ENCODE measurements around the gene ADCY1. TPM values are rescaled to one million over a fixed set of nuclear protein-coding genes. Genes with fewer than 3 reads are reported as not detected.

Gene ADCY1
- total and polyA plus RNA-seq, 2 donors, result 0.27 to 0.38 TPM

- H3K36me3 ChIP-seq (ENCODE audit: control insufficient read depth in 2 of 2, insufficient read depth in 2 of 2, low read length in 1 of 2), result no peaks in the 10 kb centered on the region
- no peaks in the 10 kb centered on the region for H3K27me3 ChIP-seq (ENCODE audit: control insufficient read depth in 2 of 2, insufficient read depth in 1 of 2, low read length in 1 of 2)
- H3K9me3 ChIP-seq (ENCODE audit: control insufficient read depth in 2 of 2, insufficient read depth in 1 of 2, low read length in 1 of 2), result no peaks in the 10 kb centered on the region
- H3K4me3 ChIP-seq (ENCODE audit: low read length in 2 of 2), result no peak overlapping the region
- H3K27ac ChIP-seq (ENCODE audit: low read depth in 1 of 2, low read length in 1 of 2), result no peak overlapping the region
- DNase-seq (ENCODE audit: low read depth in 6 of 9, low spot score in 9 of 9), result no peak
- 94% methylated on average over 7 of the region's 7 CpGs for WGBS
- no peaks in the 10 kb centered on the region for H3K4me1 ChIP-seq (ENCODE audit: control insufficient read depth in 2 of 2, insufficient read depth in 2 of 2, low read length in 2 of 2)
These were observed 108.2 kb downstream of the ADCY1 start for GRCh38 chr7:45682358-45682735.

- Histone ChIP-seq H3K36me3 (ENCODE audit: control insufficient read depth in 2 of 2, insufficient read depth in 2 of 2, low read length in 1 of 2) (no peaks in the 10 kb centered on the region), H3K4me1 (ENCODE audit: control insufficient read depth in 2 of 2, insufficient read depth in 2 of 2, low read length in 2 of 2) (no peaks in the 10 kb centered on the region), H3K4me3 (ENCODE audit: low read length in 2 of 2) (no peak overlapping the region), H3K27ac (ENCODE audit: low read depth in 1 of 2, low read length in 1 of 2) (no peak overlapping the region), H3K27me3 (ENCODE audit: control insufficient read depth in 2 of 2, insufficient read depth in 1 of 2, low read length in 1 of 2) (no peaks in the 10 kb centered on the region), H3K9me3 (ENCODE audit: control insufficient read depth in 2 of 2, insufficient read depth in 1 of 2, low read length in 1 of 2) (no peaks in the 10 kb centered on the region)
- WGBS, result 93% methylated on average over 7 of the region's 7 CpGs
- DNase-seq (ENCODE audit: low read depth in 6 of 9, low spot score in 9 of 9), result no peak
These were observed 108.8 kb downstream of the ADCY1 start for GRCh38 chr7:45682836-45683555.

GRCh38 chr7:45683556-45684148 lies 109.5 kb downstream of the ADCY1 start:
- WGBS, result 96% methylated on average over 13 of the region's 13 CpGs
- Histone ChIP-seq H3K9me3 (ENCODE audit: control insufficient read depth in 2 of 2, insufficient read depth in 1 of 2, low read length in 1 of 2) (no peaks in the 10 kb centered on the region), H3K36me3 (ENCODE audit: control insufficient read depth in 2 of 2, insufficient read depth in 2 of 2, low read length in 1 of 2) (no peaks in the 10 kb centered on the region), H3K4me1 (ENCODE audit: control insufficient read depth in 2 of 2, insufficient read depth in 2 of 2, low read length in 2 of 2) (no peaks in the 10 kb centered on the region), H3K4me3 (ENCODE audit: low read length in 2 of 2) (no peak overlapping the region), H3K27me3 (ENCODE audit: control insufficient read depth in 2 of 2, insufficient read depth in 1 of 2, low read length in 1 of 2) (no peaks in the 10 kb centered on the region), H3K27ac (ENCODE audit: low read depth in 1 of 2, low read length in 1 of 2) (no peak overlapping the region)
- DNase-seq (ENCODE audit: low read depth in 6 of 9, low spot score in 9 of 9), result no peak

GRCh38 chr7:45684910-45685618 lies 110.9 kb downstream of the ADCY1 start:
- Histone ChIP-seq H3K27me3 (ENCODE audit: control insufficient read depth in 2 of 2, insufficient read depth in 1 of 2, low read length in 1 of 2) (no peaks in the 10 kb centered on the region), H3K4me1 (ENCODE audit: control insufficient read depth in 2 of 2, insufficient read depth in 2 of 2, low read length in 2 of 2) (no peaks in the 10 kb centered on the region), H3K9me3 (ENCODE audit: control insufficient read depth in 2 of 2, insufficient read depth in 1 of 2, low read length in 1 of 2) (no peaks in the 10 kb centered on the region), H3K4me3 (ENCODE audit: low read length in 2 of 2) (no peak overlapping the region), H3K36me3 (ENCODE audit: control insufficient read depth in 2 of 2, insufficient read depth in 2 of 2, low read length in 1 of 2) (no peaks in the 10 kb centered on the region), H3K27ac (ENCODE audit: low read depth in 1 of 2, low read length in 1 of 2) (no peak overlapping the region)
- WGBS, result 84% methylated on average over 8 of the region's 8 CpGs
- no peak for DNase-seq (ENCODE audit: low read depth in 6 of 9, low spot score in 9 of 9)

GRCh38 chr7:45685619-45686240 lies 111.6 kb downstream of the ADCY1 start:
- WGBS, result 93% methylated on average over 11 of the region's 11 CpGs
- Histone ChIP-seq H3K36me3 (ENCODE audit: control insufficient read depth in 2 of 2, insufficient read depth in 2 of 2, low read length in 1 of 2) (no peaks in the 10 kb centered on the region), H3K27ac (ENCODE audit: low read depth in 1 of 2, low read length in 1 of 2) (no peak overlapping the region), H3K4me1 (ENCODE audit: control insufficient read depth in 2 of 2, insufficient read depth in 2 of 2, low read length in 2 of 2) (no peaks in the 10 kb centered on the region), H3K9me3 (ENCODE audit: control insufficient read depth in 2 of 2, insufficient read depth in 1 of 2, low read length in 1 of 2) (no peaks in the 10 kb centered on the region), H3K27me3 (ENCODE audit: control insufficient read depth in 2 of 2, insufficient read depth in 1 of 2, low read length in 1 of 2) (no peaks in the 10 kb centered on the region), H3K4me3 (ENCODE audit: low read length in 2 of 2) (no peak overlapping the region)
- no peak for DNase-seq (ENCODE audit: low read depth in 6 of 9, low spot score in 9 of 9)

GRCh38 chr7:45686441-45687184 lies 112.4 kb downstream of the ADCY1 start:
- Histone ChIP-seq H3K4me1 (ENCODE audit: control insufficient read depth in 2 of 2, insufficient read depth in 2 of 2, low read length in 2 of 2) (no peaks in the 10 kb centered on the region), H3K27me3 (ENCODE audit: control insufficient read depth in 2 of 2, insufficient read depth in 1 of 2, low read length in 1 of 2) (no peaks in the 10 kb centered on the region), H3K9me3 (ENCODE audit: control insufficient read depth in 2 of 2, insufficient read depth in 1 of 2, low read length in 1 of 2) (no peaks in the 10 kb centered on the region), H3K4me3 (ENCODE audit: low read length in 2 of 2) (no peak overlapping the region), H3K36me3 (ENCODE audit: control insufficient read depth in 2 of 2, insufficient read depth in 2 of 2, low read length in 1 of 2) (no peaks in the 10 kb centered on the region), H3K27ac (ENCODE audit: low read depth in 1 of 2, low read length in 1 of 2) (no peak overlapping the region)
- no peak for DNase-seq (ENCODE audit: low read depth in 6 of 9, low spot score in 9 of 9)
- WGBS, result 95% methylated on average over 19 of the region's 19 CpGs

- WGBS, result 92% methylated on average over 3 of the region's 3 CpGs
- Histone ChIP-seq H3K4me3 (ENCODE audit: low read length in 2 of 2) (no peak overlapping the region), H3K4me1 (ENCODE audit: control insufficient read depth in 2 of 2, insufficient read depth in 2 of 2, low read length in 2 of 2) (no peaks in the 10 kb centered on the region), H3K27me3 (ENCODE audit: control insufficient read depth in 2 of 2, insufficient read depth in 1 of 2, low read length in 1 of 2) (no peaks in the 10 kb centered on the region), H3K27ac (ENCODE audit: low read depth in 1 of 2, low read length in 1 of 2) (no peak overlapping the region), H3K9me3 (ENCODE audit: control insufficient read depth in 2 of 2, insufficient read depth in 1 of 2, low read length in 1 of 2) (no peaks in the 10 kb centered on the region), H3K36me3 (ENCODE audit: control insufficient read depth in 2 of 2, insufficient read depth in 2 of 2, low read length in 1 of 2) (no peaks in the 10 kb centered on the region)
- no peak for DNase-seq (ENCODE audit: low read depth in 6 of 9, low spot score in 9 of 9)
These were observed 113.0 kb downstream of the ADCY1 start for GRCh38 chr7:45687185-45687560.

- 93% methylated on average over 3 of the region's 3 CpGs for WGBS
These were observed 113.6 kb downstream of the ADCY1 start for GRCh38 chr7:45687721-45688120.

More at GRCh38 chr7:45687721-45688120, 113.6 kb downstream of the ADCY1 start:
- Histone ChIP-seq H3K36me3 (ENCODE audit: control insufficient read depth in 2 of 2, insufficient read depth in 2 of 2, low read length in 1 of 2) (no peaks in the 10 kb centered on the region), H3K9me3 (ENCODE audit: control insufficient read depth in 2 of 2, insufficient read depth in 1 of 2, low read length in 1 of 2) (no peaks in the 10 kb centered on the region), H3K4me3 (ENCODE audit: low read length in 2 of 2) (no peak overlapping the region), H3K27me3 (ENCODE audit: control insufficient read depth in 2 of 2, insufficient read depth in 1 of 2, low read length in 1 of 2) (no peaks in the 10 kb centered on the region), H3K4me1 (ENCODE audit: control insufficient read depth in 2 of 2, insufficient read depth in 2 of 2, low read length in 2 of 2) (no peaks in the 10 kb centered on the region), H3K27ac (ENCODE audit: low read depth in 1 of 2, low read length in 1 of 2) (no peak overlapping the region)
- DNase-seq (ENCODE audit: low read depth in 6 of 9, low spot score in 9 of 9), result no peak
